Measurements from ENCODE around the gene VILL.

The VILL gene

GRCh38 chr3:38015485-38015884 is 24.9 kb downstream of the VILL start:
- in situ Hi-C loops (cut with MboI; ENCODE audit: low sequenced_read_pairs): no loop called here

- in situ Hi-C loops (cut with MboI; ENCODE audit: low sequenced_read_pairs): no loop called here
These were observed 25.4 kb downstream of the VILL start for GRCh38 chr3:38015984-38016383.

GRCh38 chr3:38016410-38016809 is 25.8 kb downstream of the VILL start:
- in situ Hi-C loops (cut with MboI; ENCODE audit: low sequenced_read_pairs): no loop called here

- in situ Hi-C loops (cut with MboI; ENCODE audit: low sequenced_read_pairs): no loop called here
These were observed 26.4 kb downstream of the VILL start for GRCh38 chr3:38016847-38017444.

DNA sequence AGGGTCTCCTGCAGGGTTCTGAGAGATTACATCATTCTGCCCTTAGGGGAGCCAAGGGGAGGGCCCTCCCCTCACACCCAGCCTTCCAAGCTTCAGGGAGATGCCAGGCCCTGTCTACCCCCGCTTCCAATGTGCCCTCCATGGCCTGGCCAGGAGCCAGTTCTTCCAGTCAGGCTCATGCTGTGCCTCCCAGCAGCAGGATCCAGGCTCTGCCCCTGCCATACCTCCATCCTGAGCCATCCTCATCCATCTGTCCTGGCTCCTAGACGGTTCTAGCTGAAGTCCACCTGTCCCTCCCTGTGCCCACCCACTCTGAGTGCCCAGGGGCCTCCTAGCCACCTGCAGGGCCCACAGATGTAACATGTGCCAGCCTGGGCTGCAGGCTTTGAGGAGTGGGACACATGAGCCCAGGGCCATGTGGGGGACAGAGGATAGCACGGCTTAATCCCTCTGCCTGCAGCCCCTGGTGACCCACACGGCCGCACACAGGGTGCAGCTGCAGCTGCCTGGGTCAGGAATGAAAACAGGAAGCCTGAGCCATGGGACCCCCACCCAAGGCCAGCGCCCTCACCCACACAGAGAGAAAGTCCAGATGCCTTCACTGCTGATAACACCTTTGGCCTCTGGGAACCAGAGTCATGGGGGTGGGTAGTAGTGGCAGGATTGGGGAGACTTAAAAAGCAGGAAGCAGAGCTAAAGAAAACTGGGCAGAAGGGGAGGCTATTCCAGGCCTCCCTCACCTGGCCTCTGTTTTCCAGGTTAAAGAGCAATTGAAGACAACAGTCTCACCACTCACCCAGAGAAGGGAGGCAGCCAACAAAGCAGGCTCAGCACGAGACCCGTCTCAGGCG is 27.1 kb downstream of the VILL start:
- in situ Hi-C loops (cut with MboI; ENCODE audit: low sequenced_read_pairs): no loop called here

- in situ Hi-C loops (cut with MboI; ENCODE audit: low sequenced_read_pairs): no loop called here
These were observed 28.0 kb downstream of the VILL start for GRCh38 chr3:38018296-38019266.

DNA sequence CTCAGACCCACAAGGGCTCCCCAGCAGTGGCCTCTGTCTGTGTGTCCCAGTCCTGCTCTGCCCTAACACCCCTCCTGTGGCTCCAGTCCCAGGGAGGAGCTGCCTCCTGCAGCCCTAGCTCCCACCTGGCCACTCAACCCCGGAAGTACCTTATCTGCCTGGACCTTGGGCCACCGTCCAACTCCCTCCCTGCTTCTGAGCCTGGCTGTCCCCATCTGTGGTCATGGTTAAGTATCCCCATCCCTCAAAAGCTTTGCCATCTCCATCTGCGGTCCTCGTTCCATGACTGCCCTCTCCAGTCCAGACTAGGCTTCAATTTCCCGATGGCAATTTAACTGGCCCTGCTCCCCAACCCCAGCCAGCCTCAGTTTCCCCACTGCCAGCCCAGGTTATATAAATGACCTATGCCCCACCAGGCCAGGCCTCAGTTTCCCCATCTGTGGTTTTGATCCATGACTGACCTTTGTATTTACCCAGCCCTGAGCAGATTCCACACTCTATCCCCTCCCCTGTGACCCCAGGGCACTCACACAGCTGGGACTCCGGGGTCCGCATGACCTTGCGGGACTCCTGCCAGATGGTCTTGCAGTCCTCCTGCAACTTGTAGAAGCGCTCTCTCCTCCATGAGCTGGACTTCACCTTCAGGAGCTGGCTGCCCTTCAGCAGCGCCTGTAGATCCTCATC is 29.2 kb downstream of the VILL start:
- in situ Hi-C loops (cut with MboI; ENCODE audit: low sequenced_read_pairs): no loop called here

GRCh38 chr3:38020342-38020726 is 29.7 kb downstream of the VILL start:
- in situ Hi-C loops (cut with MboI; ENCODE audit: low sequenced_read_pairs): no loop called here

DNA sequence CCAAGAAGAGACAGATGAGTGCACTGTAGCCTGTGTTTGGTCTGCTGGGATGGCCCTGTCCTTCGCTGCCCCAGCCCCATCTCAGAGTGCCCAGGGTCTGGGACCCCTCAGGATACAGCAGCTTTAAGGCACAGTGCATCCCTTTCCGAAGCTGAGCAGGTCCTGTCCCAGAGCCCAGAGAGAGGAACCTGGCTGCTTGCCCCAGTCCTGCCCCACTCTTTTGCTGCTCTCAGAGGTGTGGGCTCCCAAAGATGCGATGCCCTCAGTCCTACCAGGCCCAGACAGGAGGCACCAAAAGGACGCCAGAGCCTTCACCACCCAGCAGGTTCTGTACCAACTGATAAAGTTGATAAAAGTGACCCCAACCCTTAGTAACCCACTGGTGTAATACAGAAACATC is 30.6 kb downstream of the VILL start:
- in situ Hi-C loops (cut with MboI; ENCODE audit: low sequenced_read_pairs): no loop called here

GRCh38 chr3:38022301-38022700 is 31.7 kb downstream of the VILL start:
- in situ Hi-C loops (cut with MboI; ENCODE audit: low sequenced_read_pairs): no loop called here

DNA sequence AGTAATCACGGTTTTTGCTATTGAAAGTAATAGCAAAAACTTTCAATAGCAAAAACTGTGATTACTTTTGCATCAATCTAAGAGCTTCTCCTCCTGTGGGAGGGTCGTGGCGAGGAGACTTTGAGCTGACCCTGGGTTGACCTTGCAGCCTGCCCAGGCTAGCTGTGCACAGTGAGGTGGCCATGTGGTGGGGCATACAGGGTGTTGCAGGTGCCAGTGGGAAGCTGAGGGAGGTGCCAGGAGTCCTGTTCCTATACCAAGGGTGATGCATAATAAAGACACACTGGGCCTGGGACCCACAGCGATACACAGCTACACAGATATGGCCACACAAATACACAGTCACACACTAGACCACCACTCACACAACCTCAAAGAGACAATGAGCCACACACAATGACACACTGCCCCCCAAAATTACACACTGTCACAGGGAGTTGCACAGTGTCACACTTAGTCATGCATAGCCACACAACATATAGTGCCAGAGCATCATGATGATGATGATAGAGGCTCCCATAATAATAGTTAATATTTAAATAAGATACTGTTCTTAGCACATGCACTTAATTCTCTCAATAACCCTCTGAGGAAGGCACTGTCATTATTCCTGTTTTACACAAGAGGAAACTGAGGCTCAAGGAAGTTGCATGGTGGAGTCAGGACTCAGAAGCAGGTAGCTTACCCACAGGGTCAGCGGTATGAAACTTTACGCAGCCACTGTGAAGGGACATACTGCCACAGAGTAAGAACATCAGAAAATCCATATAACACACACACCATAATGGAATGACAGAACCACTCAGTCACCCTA is 32.5 kb downstream of the VILL start:
- in situ Hi-C loops (cut with MboI; ENCODE audit: low sequenced_read_pairs): no loop called here

- in situ Hi-C loops (cut with MboI; ENCODE audit: low sequenced_read_pairs): no loop called here
These were observed 36.3 kb downstream of the VILL start for GRCh38 chr3:38026856-38027255.

- in situ Hi-C loops (cut with MboI; ENCODE audit: low sequenced_read_pairs): no loop called here
These were observed 37.2 kb downstream of the VILL start for GRCh38 chr3:38027466-38028465.

GRCh38 chr3:38028621-38029361 is 38.2 kb downstream of the VILL start:
- in situ Hi-C loops (cut with MboI; ENCODE audit: low sequenced_read_pairs): no loop called here

DNA sequence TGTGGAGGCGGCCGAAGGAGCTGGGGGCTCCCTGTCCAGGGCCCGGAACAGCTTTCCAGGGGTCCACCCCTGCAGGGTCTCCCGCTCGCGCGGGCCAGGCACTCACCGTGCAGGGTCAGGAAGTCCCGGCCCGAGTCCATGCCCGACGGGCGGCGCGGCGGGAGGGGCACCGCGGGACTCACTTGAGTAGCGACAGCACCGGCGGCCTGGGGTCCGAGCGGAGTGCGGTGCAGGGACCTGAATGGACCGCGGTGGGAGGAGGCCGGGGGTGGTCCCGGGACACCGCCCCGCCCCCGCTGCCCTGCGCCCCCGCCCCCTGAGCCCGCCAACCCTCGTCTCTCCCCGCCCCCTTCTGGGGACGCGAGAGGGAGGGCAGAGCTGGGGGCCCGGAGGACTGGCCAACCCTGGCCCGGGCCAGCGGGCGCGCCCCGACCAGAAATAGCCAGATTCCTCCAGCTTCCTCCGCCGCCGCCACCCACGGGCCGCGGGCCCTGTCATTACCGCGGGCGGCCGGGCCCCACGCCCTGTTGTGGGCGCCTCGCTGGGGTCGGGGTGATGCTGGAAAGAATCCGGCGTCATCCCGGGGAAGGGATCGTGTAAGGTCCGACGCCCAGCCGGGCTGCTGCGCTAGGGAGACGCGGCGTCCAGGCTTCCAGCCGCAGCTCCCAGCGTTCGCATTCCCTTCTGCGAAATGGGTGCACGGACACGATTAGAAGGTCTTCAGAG is 39.0 kb downstream of the VILL start, which contains the start of gene PLCD1:
TSS of gene PLCD1 (minus strand) at position 243 of the 726 bp plus-strand sequence. CDS start at position 140, 103 bp downstream.
- in situ Hi-C loops (cut with MboI; ENCODE audit: low sequenced_read_pairs): no loop called here

DNA sequence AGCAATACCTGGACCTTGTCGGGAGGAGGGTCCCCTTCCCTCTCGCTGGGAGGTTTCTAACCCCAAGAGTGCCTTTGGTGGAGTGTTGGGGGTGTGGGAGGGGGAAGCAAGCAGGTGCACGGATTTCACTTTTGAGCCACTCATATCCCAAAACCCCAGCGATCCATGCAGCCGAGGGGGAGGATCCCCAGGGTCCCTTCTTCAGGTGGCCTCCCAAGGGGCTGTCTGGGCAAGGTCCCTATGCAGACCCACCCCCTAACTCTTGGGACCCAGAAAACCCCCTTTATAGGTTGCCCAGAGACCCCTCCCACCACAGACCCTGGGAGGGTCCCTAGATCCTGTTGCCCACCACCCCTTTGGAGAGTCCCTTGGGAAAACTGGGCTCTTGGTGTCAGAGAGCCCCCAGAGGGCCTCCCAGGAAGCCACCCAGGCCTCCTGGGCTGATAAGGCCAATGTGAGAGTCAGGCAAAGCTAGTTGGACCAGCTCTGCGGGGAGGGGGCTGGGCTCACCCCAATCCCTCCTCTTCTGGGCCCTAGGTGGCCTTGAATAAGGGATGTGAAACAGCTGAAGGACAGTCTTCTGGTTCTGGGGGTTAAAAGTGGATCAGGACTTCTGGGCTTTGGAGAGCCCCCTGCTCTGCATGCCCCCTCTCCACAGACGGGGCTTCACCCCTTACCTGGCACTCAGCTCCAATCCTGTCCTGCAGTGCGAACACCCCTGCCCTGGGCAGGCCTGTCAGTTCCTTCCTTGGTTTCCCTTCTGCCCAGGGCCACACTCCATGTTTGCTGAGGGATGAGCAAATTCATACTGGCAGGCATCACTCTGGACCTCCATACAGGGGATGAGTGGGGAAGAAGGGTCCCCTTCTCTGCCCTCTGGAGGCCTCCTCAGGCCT is 39.8 kb downstream of the VILL start:
- in situ Hi-C loops (cut with MboI; ENCODE audit: low sequenced_read_pairs): no loop called here
